HEK293T (cell line): ENCODE results near the gene UCHL5.
"Not testable (repeated sequence)": the region's sequence is repeated elsewhere in the genome, so short reads cannot be mapped to it uniquely, and the experiment has no call there.

Experiments
- CTCF ChIA-PET: fragments of 350-600 bp; formaldehyde crosslinking; extraction: SDS; loops from one replicate; lab custom pipeline; 2021; ENCODE audit warnings: antibody characterized with exemption, inconsistent platforms; lab: Yijun Ruan, JAX
- POLR2A ChIA-PET: fragments of 350-600 bp; formaldehyde crosslinking; extraction: SDS; loops from one replicate; lab custom pipeline; 2020; ENCODE audit warnings: antibody characterized with exemption, inconsistent platforms; lab: Yijun Ruan, JAX
- DNase-seq: peaks from one replicate; pipeline ENCODE4 v3.0.0; 2012; ENCODE audit warnings: mixed read lengths; ENCODE audit errors: extremely low spot score
- ARNT ChIP-seq: fragments of 450-650 bp; IDR thresholded peaks from 2 replicates; pipeline ENCODE4 v1.6.1; 2017; ENCODE audit warnings: mild to moderate bottlenecking
- BHLHE40 ChIP-seq: fragments of 450-650 bp; IDR thresholded peaks from 2 replicates; pipeline ENCODE4 v1.6.1; 2016; ENCODE audit warnings: mild to moderate bottlenecking, moderate library complexity, borderline replicate concordance
- CTBP1 ChIP-seq: fragments of 450-650 bp; IDR thresholded peaks from 2 replicates; pipeline ENCODE4 v1.6.1; 2016; ENCODE audit warnings: borderline replicate concordance
- ELF4 ChIP-seq: fragments of 450-650 bp; IDR thresholded peaks from 2 replicates; pipeline ENCODE4 v1.6.1; 2017; ENCODE audit warnings: antibody characterized with exemption
- FOXA1 ChIP-seq: fragments of 450-650 bp; IDR thresholded peaks from 2 replicates; pipeline ENCODE4 v1.6.1; 2016; ENCODE audit warnings: mild to moderate bottlenecking
- FOXK2 ChIP-seq: fragments of 450-650 bp; IDR thresholded peaks from 2 replicates; pipeline ENCODE4 v1.6.1; 2016; ENCODE audit warnings: mild to moderate bottlenecking
- FOXM1 ChIP-seq: fragments of 450-650 bp; IDR thresholded peaks from 2 replicates; pipeline ENCODE4 v1.6.1; 2017; ENCODE audit warnings: mild to moderate bottlenecking, borderline replicate concordance
- HDGF ChIP-seq: fragments of 450-650 bp; IDR thresholded peaks from 2 replicates; pipeline ENCODE4 v1.6.1; 2017; ENCODE audit warnings: antibody characterized with exemption, borderline replicate concordance
- L3MBTL2 ChIP-seq: fragments of 450-650 bp; conservative IDR thresholded peaks from 2 replicates; pipeline ENCODE4 v1.6.1; 2016; ENCODE audit warnings: mild to moderate bottlenecking
- LEF1 ChIP-seq: fragments of 450-650 bp; IDR thresholded peaks from 2 replicates; pipeline ENCODE4 v1.6.1; 2017; ENCODE audit warnings: mild to moderate bottlenecking, borderline replicate concordance
- NFRKB ChIP-seq: fragments of 450-650 bp; IDR thresholded peaks from 2 replicates; pipeline ENCODE4 v1.6.1; 2016; ENCODE audit warnings: mild to moderate bottlenecking, moderate library complexity
- PKNOX1 ChIP-seq: fragments of 450-650 bp; IDR thresholded peaks from 2 replicates; pipeline ENCODE4 v1.6.1; 2016
- SP1 ChIP-seq: fragments of 450-650 bp; IDR thresholded peaks from 2 replicates; pipeline ENCODE4 v1.6.1; 2017
- SUZ12 ChIP-seq: fragments of 450-650 bp; IDR thresholded peaks from 2 replicates; pipeline ENCODE4 v1.6.1; 2016; ENCODE audit warnings: mild to moderate bottlenecking
- TARDBP ChIP-seq: fragments of 450-650 bp; IDR thresholded peaks from 2 replicates; pipeline ENCODE4 v1.6.1; 2016
- ZNF384 ChIP-seq: fragments of 450-650 bp; IDR thresholded peaks from 2 replicates; pipeline ENCODE4 v1.6.1; 2016

UCHL5 gene

GRCh38 chr1:192983349-192983980 lies 75.7 kb downstream of the UCHL5 start:
- ChIA-PET POLR2A (no interaction called here), CTCF (no interaction called here)
- DNase-seq, result no peak
- no peak for TF ChIP-seq ZNF384

GRCh38 chr1:192980856-192981255 lies 78.3 kb downstream of the UCHL5 start:
- POLR2A ChIA-PET, result no interaction called here
- CTCF ChIA-PET, result no interaction called here
- DNase-seq, result no peak

GRCh38 chr1:192980334-192980733 lies 78.8 kb downstream of the UCHL5 start:
- POLR2A ChIA-PET, DNase-seq, CTCF ChIA-PET: not testable (repeated sequence)

More at GRCh38 chr1:192980856-192981255, 78.3 kb downstream of the UCHL5 start:
- TF ChIP-seq FOXK2 (no peak), FOXA1 (no peak), TARDBP (no peak), PKNOX1 (no peak), FOXM1 (no peak), NFRKB (no peak), ZNF384 (no peak), L3MBTL2 (no peak)

GRCh38 chr1:192979542-192979941 lies 79.6 kb downstream of the UCHL5 start:
- no peak for TF ChIP-seq HDGF
- TF ChIP-seq L3MBTL2, result no peak
- TF ChIP-seq FOXK2, result no peak
- no peak for TF ChIP-seq CTBP1
- TF ChIP-seq LEF1, result no peak
- TF ChIP-seq TARDBP, result no peak
- no peak for TF ChIP-seq ELF4
- no peak for TF ChIP-seq SUZ12
- ChIA-PET CTCF (no interaction called here), POLR2A (no interaction called here)
- DNase-seq, result no peak

GRCh38 chr1:192978195-192978710 lies 80.9 kb downstream of the UCHL5 start:
- ChIA-PET POLR2A (no interaction called here), CTCF (no interaction called here)
- DNase-seq, result no peak
- no peak for TF ChIP-seq L3MBTL2
- no peak for TF ChIP-seq HDGF
- TF ChIP-seq ARNT, result no peak
- no peak for TF ChIP-seq ZNF384
- TF ChIP-seq BHLHE40, result no peak
- TF ChIP-seq FOXK2, result no peak
- TF ChIP-seq FOXM1, result no peak
- TF ChIP-seq SUZ12, result no peak
- TF ChIP-seq FOXA1, result no peak
- no peak for TF ChIP-seq NFRKB

- ChIA-PET CTCF (no interaction called here), POLR2A (no interaction called here)
- TF ChIP-seq PKNOX1 (peak; percentile 46), SUZ12 (no peak), FOXM1 (no peak), ELF4 (no peak), CTBP1 (no peak)
- DNase-seq, result no peak
Observed at GRCh38 chr1:192977089-192977706, 82.0 kb downstream of the UCHL5 start.

GRCh38 chr1:192976576-192976975 lies 82.6 kb downstream of the UCHL5 start:
- DNase-seq, result no peak
- no peak for TF ChIP-seq SP1
- no peak for TF ChIP-seq PKNOX1
- TF ChIP-seq HDGF, result no peak
- TF ChIP-seq FOXA1, result no peak
- TF ChIP-seq ARNT, result no peak
- no peak for TF ChIP-seq NFRKB
- TF ChIP-seq ZNF384, result no peak
- no peak for TF ChIP-seq L3MBTL2
- no peak for TF ChIP-seq LEF1
- TF ChIP-seq SUZ12, result no peak
- TF ChIP-seq FOXM1, result no peak
- TF ChIP-seq ELF4, result no peak
- no peak for TF ChIP-seq FOXK2
- no peak for TF ChIP-seq CTBP1
- TF ChIP-seq BHLHE40, result no peak
- no peak for TF ChIP-seq TARDBP
- CTCF ChIA-PET, result no interaction called here
- POLR2A ChIA-PET, result no interaction called here
